Mesodermal cell (in vitro differentiated cells): ENCODE measurements around the gene PKM.
A peak's percentile ranks its signal among the peaks of the same experiment; 100 is the strongest.

ENCODE experiments used
- H3K27ac ChIP-seq: 2 replicates; pipeline ENCODE4 v1.7.0; 2013; ENCODE audit warnings: mild to moderate bottlenecking, low read depth, low read length, moderate library complexity; ENCODE audit not compliant: severe bottlenecking
- H3K36me3 ChIP-seq: 2 replicates; pipeline ENCODE4 v1.7.1; 2013; ENCODE audit warnings: mild to moderate bottlenecking, low read length, moderate library complexity; ENCODE audit not compliant: control insufficient read depth, insufficient read depth
- H3K4me1 ChIP-seq: one replicate; pipeline ENCODE4 v1.7.1; 2013; ENCODE audit warnings: mild to moderate bottlenecking, low read length; ENCODE audit not compliant: insufficient read depth, control insufficient read depth, poor library complexity, severe bottlenecking
- H3K4me3 ChIP-seq: 2 replicates; pipeline ENCODE4 v1.7.0; 2013; ENCODE audit warnings: low read length, control low read depth, mild to moderate bottlenecking; ENCODE audit not compliant: insufficient read depth, poor library complexity, severe bottlenecking; ENCODE audit errors: extremely low read depth
- H3K9me3 ChIP-seq: 2 replicates; pipeline ENCODE4 v1.7.1; 2013; ENCODE audit warnings: mild to moderate bottlenecking, low read length, moderate library complexity; ENCODE audit not compliant: control insufficient read depth
- WGBS, 2 experiments: methylation state at CpG; one replicate each; pipeline ENCODE4 v1.1.5; 2013; ENCODE audit warnings: missing lambda C conversion rate in 2 of 2; ENCODE audit not compliant: insufficient coverage in 2 of 2; 5-methylcytosine and 5-hydroxymethylcytosine counted together

Gene PKM

DNA sequence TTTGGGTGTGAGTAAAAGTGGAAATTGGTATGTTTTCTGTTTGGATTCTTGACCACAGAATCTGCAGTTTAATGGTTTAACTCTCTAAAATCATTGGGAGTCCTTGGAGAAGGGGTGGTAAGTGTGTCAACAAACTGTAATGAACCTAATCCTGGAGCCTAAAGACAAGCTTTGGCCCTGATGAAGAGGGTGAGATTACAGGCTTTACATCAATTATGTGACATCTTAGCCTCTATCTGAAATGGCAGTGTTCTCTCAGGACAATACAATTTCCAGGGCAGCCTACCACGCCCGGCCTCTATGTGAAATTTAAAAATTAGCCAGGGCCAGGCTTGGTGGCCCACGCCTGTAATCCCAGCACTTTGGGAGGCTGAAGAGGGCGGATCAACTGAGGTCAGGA lies 4.3 kb upstream of the PKM start:
- WGBS, 2 experiments, result 89 to 95% methylated on average over 3 to 4 of the region's 4 CpGs
- Histone ChIP-seq H3K27ac (no peak overlapping the region), H3K4me1 (peaks cover 38% of the 10 kb centered on the region), H3K36me3 (peaks cover 16% of the 10 kb centered on the region), H3K4me3 (no peak overlapping the region), H3K9me3 (no peaks in the 10 kb centered on the region)

GRCh38 chr15:72233769-72234168 lies 2.8 kb upstream of the PKM start:
- no peaks in the 10 kb centered on the region for H3K9me3 ChIP-seq
- peaks cover 38% of the 10 kb centered on the region for H3K4me1 ChIP-seq
- no peak overlapping the region for H3K27ac ChIP-seq
- peaks cover 10% of the 10 kb centered on the region for H3K36me3 ChIP-seq
- no peak overlapping the region for H3K4me3 ChIP-seq
- 97 to 98% methylated on average over 5 of the region's 6 CpGs for WGBS, 2 experiments

- H3K36me3 ChIP-seq, result peaks cover 11% of the 10 kb centered on the region
- peak overlapping the region; percentile 89 for H3K27ac ChIP-seq
- 7 to 12% methylated on average over 13 to 15 of the region's 16 CpGs for WGBS, 2 experiments
- no peaks in the 10 kb centered on the region for H3K9me3 ChIP-seq
- peaks cover 36% of the 10 kb centered on the region for H3K4me1 ChIP-seq
- H3K4me3 ChIP-seq, result peak overlapping the region; percentile 96
Measured at GRCh38 chr15:72231833-72232478, 966 bp upstream of the PKM start.

DNA sequence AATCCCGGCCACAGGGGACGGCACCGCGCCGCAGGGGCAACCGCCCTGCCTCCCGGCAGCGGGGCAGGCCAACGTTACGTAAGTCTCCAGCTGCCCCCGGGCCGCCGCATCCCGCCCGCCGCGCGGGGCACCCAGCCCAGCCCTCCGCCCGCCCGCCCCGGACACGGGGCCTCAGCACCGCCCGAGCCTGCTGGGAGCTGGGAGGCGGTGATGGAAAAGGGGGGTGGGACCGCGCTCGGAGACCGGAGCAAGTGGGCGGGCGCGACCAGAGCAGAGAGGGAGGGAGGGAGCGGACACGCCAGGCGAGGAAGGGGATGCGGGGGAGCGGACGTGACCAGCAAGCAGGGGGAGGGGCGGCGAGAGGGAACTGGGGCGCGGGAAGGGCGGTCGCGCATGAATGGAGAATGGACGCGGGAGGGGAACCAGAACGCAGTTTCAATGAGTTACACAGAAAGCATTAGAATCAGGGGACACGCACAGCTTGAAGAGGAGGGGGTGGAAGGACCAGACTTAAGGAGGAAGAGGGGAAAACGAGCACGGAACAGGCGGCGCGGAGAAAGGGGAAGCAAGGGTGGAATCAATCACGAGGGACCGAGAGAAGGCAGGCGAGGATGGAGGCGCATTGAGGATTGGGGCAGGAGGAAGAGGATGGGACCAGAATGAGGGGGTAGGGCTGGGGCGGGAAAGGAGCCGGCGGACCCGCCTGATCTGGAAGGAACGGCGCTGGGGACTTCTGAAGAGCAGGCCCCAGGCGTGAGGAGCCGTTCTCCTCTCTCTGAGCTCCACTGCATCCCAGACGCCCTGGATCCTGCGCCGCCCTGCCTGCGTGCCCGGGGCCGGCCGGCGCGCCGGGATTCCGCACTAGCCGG lies 559 bp downstream of the PKM start:
- H3K4me1 ChIP-seq, result peaks cover 39% of the 10 kb centered on the region
- H3K27ac ChIP-seq, result peak overlapping the region; percentile 89
- peak overlapping the region; percentile 96 for H3K4me3 ChIP-seq
- WGBS, 2 experiments, result 0 to 1% methylated on average over 49 to 71 of the region's 79 CpGs
- no peaks in the 10 kb centered on the region for H3K9me3 ChIP-seq
- peaks cover 17% of the 10 kb centered on the region for H3K36me3 ChIP-seq

GRCh38 chr15:72229947-72230196 lies 1.1 kb downstream of the PKM start:
- Histone ChIP-seq H3K9me3 (no peaks in the 10 kb centered on the region), H3K4me1 (peaks cover 34% of the 10 kb centered on the region), H3K36me3 (peaks cover 21% of the 10 kb centered on the region), H3K27ac (peak overlapping the region; percentile 82), H3K4me3 (peak overlapping the region; percentile 96)
- 0 to 1% methylated on average over 23 to 29 of the region's 29 CpGs for WGBS, 2 experiments

DNA sequence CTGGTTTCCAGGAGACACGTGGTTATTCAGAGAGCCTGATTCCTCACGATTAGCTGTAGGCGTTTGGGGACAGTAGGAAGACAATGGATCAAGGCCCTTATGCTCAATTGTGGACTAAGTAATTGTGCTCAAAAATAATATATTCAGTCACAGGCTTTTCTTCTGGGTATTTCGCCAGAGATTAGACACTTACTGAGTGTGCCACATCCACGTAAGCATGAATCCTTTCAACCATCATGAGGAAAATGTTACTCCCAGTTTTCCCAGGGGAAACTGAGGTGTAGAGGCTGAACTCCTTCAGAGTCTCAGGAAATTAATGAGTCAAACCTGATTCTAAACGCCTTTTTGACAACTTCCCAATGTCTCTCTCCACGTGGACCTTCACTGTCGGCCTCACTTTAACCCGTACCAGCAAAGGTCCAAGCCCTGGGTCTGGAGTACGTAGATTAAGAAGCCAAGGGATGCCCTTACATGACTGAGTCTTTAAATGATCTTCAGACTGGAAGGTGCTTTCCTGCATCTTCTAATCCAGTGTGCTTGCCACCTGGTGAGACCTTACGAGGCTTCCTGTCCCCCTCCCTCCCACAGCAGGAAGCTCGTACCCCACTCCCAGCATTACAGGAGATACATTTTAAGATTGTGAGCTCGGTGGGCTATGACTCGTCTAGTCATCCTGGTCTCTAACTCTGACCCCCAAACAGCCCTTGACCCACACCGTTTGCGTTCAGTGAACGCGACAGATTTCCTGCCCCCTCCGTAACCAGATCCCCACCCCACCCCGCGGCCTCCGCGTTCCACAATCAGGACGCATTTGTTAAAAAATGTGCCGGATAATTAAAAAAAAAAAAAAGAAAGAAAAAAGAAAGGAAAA lies 1.7 kb downstream of the PKM start:
- peak overlapping the region; percentile 96 for H3K4me3 ChIP-seq

GRCh38 chr15:72227720-72228119 lies 3.3 kb downstream of the PKM start:
- Histone ChIP-seq H3K9me3 (no peaks in the 10 kb centered on the region), H3K27ac (peak overlapping the region; percentile 82), H3K4me3 (peak overlapping the region; percentile 96), H3K4me1 (peaks cover 46% of the 10 kb centered on the region), H3K36me3 (peaks cover 39% of the 10 kb centered on the region)
- 71 to 80% methylated on average over 1 of the region's 4 CpGs for WGBS, 2 experiments

More for the DNA sequence above, 1.7 kb downstream of the PKM start:
- Histone ChIP-seq H3K36me3 (peaks cover 24% of the 10 kb centered on the region), H3K27ac (peak overlapping the region; percentile 82), H3K9me3 (no peaks in the 10 kb centered on the region), H3K4me1 (peaks cover 37% of the 10 kb centered on the region)
- WGBS, 2 experiments, result 9 to 13% methylated on average over 6 to 8 of the region's 25 CpGs

GRCh38 chr15:72227192-72227586 lies 3.8 kb downstream of the PKM start:
- Histone ChIP-seq H3K36me3 (peaks cover 45% of the 10 kb centered on the region), H3K27ac (peak overlapping the region; percentile 78), H3K4me3 (peak overlapping the region; percentile 96), H3K4me1 (peaks cover 48% of the 10 kb centered on the region), H3K9me3 (no peaks in the 10 kb centered on the region)
- 68 to 80% methylated on average over 1 to 2 of the region's 8 CpGs for WGBS, 2 experiments

GRCh38 chr15:72223278-72223677 lies 7.7 kb downstream of the PKM start:
- Histone ChIP-seq H3K9me3 (no peaks in the 10 kb centered on the region), H3K4me1 (peaks cover 48% of the 10 kb centered on the region), H3K27ac (no peak overlapping the region), H3K36me3 (peaks cover 70% of the 10 kb centered on the region), H3K4me3 (no peak overlapping the region)
- WGBS, 2 experiments, result 94 to 99% methylated on average over 10 of the region's 10 CpGs

DNA sequence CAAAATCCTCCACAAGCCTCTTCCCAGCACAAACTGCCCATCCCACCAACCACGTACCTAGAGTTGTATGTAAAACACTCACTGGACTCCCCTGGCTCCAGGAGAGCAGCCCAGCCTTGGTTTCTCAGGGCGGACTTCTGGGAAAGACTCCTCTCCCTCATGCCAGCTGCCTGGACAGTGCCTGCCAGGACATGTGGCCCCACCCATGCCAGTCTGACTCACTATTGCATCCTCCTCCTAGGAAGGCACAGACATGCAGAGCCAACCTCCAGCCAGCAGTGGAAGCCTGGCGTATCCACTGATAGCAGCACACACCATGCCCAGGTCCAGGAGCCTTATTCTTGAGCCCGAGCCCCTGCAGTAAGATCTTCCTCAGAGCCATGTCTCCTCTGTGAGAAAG lies 8.6 kb downstream of the PKM start:
- Histone ChIP-seq H3K36me3 (peaks cover 74% of the 10 kb centered on the region), H3K4me3 (no peak overlapping the region), H3K27ac (no peak overlapping the region), H3K9me3 (no peaks in the 10 kb centered on the region), H3K4me1 (peaks cover 39% of the 10 kb centered on the region)
- WGBS, 2 experiments, result 93 to 94% methylated on average over 2 to 4 of the region's 4 CpGs
